Adrenal gland (tissue), 12 donors: Measurements from ENCODE around the gene SLC25A22. TPM values are rescaled to one million over a fixed set of nuclear protein-coding genes. Genes with fewer than 3 reads are reported as not detected.

Experiments
- DNase-seq, 7 donors: peaks; one replicate each; pipeline ENCODE4 v3.0.0-alpha.2; 2019 to 2020
- H3K27ac ChIP-seq, 5 donors: fragments of 200-600 bp; sonication (generic) in 4 of 5; 1 replicate in 3 of 5; 2 replicates in 2 of 5; pipeline versions ENCODE4 v1.5.1 to v1.8.0; 2016 to 2020; ENCODE audit warnings: mild to moderate bottlenecking in 1 of 5
- H3K27me3 ChIP-seq: fragments of 200-600 bp; 2 replicates; pipeline ENCODE4 v1.8.0; 2021
- H3K36me3 ChIP-seq, 2 donors: fragments of 200-600 bp; replicated peaks in 1 of 2; 1 replicate in 1 of 2; 2 replicates in 1 of 2; pipeline versions ENCODE4 v1.5.1 to v1.8.0; 2018 to 2022
- H3K4me1 ChIP-seq, 2 donors: fragments of 200-600 bp; replicated peaks in 1 of 2; 1 replicate in 1 of 2; 2 replicates in 1 of 2; pipeline versions ENCODE4 v1.5.1 to v1.8.0; 2018 to 2021
- H3K4me3 ChIP-seq, 4 donors: fragments of 200-600 bp; sonication (generic) in 3 of 4; one replicate each; pipeline ENCODE4 v1.5.1; 2016 to 2018
- H3K9me3 ChIP-seq, 3 donors: fragments of 200-600 bp; sonication (generic) in 1 of 3; replicated peaks in 1 of 3; 1 replicate in 2 of 3; 2 replicates in 1 of 3; pipeline versions ENCODE4 v1.5.1 to v1.8.0; 2016 to 2021
- CTCF ChIP-seq, 6 experiments: fragments of 450-650 bp in 4 of 6; fragments of 200-600 bp in 2 of 6; sonication (generic) in 1 of 6; IDR thresholded peaks; 1 replicate in 5 of 6; 2 replicates in 1 of 6; pipeline versions ENCODE4 v1.5.1 to v1.8.0; 2016 to 2021; ENCODE audit warnings: antibody characterized with exemption in 6 of 6, mild to moderate bottlenecking in 2 of 6, moderate library complexity in 1 of 6
- POLR2A ChIP-seq, 2 donors: fragments of 450-650 bp; IDR thresholded peaks; one replicate each; pipeline ENCODE4 v1.6.1; 2017; ENCODE audit warnings: antibody characterized with exemption in 2 of 2, mild to moderate bottlenecking in 2 of 2, moderate library complexity in 1 of 2
- WGBS, 4 donors: extraction: QIAGEN DNeasy Blood & Tissue Kit in 2 of 4; methylation state at CpG; one replicate each; pipeline versions ENCODE4 v1.1.5 to v1.1.7; 2013 to 2017; 5-methylcytosine and 5-hydroxymethylcytosine counted together
- intact Hi-C, 2 donors: fragments of 100-400 bp; cut with DNase I; formaldehyde crosslinking; loops; one replicate each; pipeline versions ENCODE4 v1.14.1 to v1.15.0; 2022 to 2023
- polyA plus RNA-seq, 3 donors: library from polyadenylated mRNA; stranded (reverse); fragments of 200-250 nt in 2 of 3; fragments of 350-450 nt in 1 of 3; fragmentation: Illumina TruSeq in 1 of 3; extraction: RNeasy Lipid Tissue Mini Kit (QIAGEN cat#74804) in 1 of 3; gene quantifications; one replicate each; pipeline ENCODE4 v1.2.3, GENCODE V29; 2013 to 2014
- total RNA-seq, 9 donors: library from RNA; depleted of rRNA in 4 of 9; stranded (reverse); fragments of >200 nt in 4 of 9; fragments of 120-200 nt in 1 of 9; fragmentation: NEBNext Ultra II Directional in 1 of 9; extraction: Animal tissue kit (Norgen Biotek cat#: 25700) in 1 of 9; gene quantifications; one replicate each; pipeline versions ENCODE4 v1.1.0 to v1.2.4, GENCODE V29; 2013 to 2023
- donor health status: healthy with polysubstance abuse.
- donor health status: Bipolar disorder and iron deficiency.
- donor health status: DM: yes; HTN: yes; CAD: no.
- donor health status: DM: no; HTN: no; CAD: no.
- donor health status: DM: no; HTN: no; CAD: no.
- donor health status: DM: yes; HTN: yes; CAD: no.

SLC25A22 gene
- total and polyA plus RNA-seq, 12 donors, result 7.7 to 41.3 (median 15.3) TPM

GRCh38 chr11:826227-826621 lies 28.1 kb upstream of the SLC25A22 start:
- H3K9me3 ChIP-seq, result no peaks in the 10 kb centered on the region
- 76 to 85% (median 83%) methylated on average over 6 to 9 of the region's 9 CpGs for WGBS, 4 donors
- TF ChIP-seq POLR2A (IDR thresholded peaks at IDR 0.05), result no peak
- TF ChIP-seq CTCF (IDR thresholded peaks at IDR 0.05), result no peak
- DNase-seq, result no peak
- H3K36me3 ChIP-seq, result peaks cover 0 to 28% of the 10 kb centered on the region in 2 donors
- H3K4me1 ChIP-seq, result peaks cover 36 to 65% of the 10 kb centered on the region in 2 donors
- H3K27me3 ChIP-seq, result no peaks in the 10 kb centered on the region
- H3K27ac ChIP-seq, result no peak overlapping the region
- peak overlapping the region in 1 of 4 donors; percentile 54 for H3K4me3 ChIP-seq
- intact Hi-C loops, result no loop called here

- H3K4me3 ChIP-seq, result no peak overlapping the region
- H3K36me3 ChIP-seq, result peaks cover 0 to 28% of the 10 kb centered on the region in 2 donors
- intact Hi-C loops, result no loop called here
- peaks cover 41 to 65% of the 10 kb centered on the region in 2 donors for H3K4me1 ChIP-seq
- H3K27me3 ChIP-seq, result no peaks in the 10 kb centered on the region
- TF ChIP-seq CTCF (IDR thresholded peaks at IDR 0.05), result no peak
- TF ChIP-seq POLR2A (IDR thresholded peaks at IDR 0.05), result no peak
- no peak overlapping the region for H3K27ac ChIP-seq
- no peaks in the 10 kb centered on the region for H3K9me3 ChIP-seq
- WGBS, 4 donors, result 61 to 76% (median 69%) methylated on average over 8 to 12 of the region's 12 CpGs
- no peak for DNase-seq
Observed at GRCh38 chr11:825366-826226, 27.5 kb upstream of the SLC25A22 start.

GRCh38 chr11:824942-825341 lies 26.9 kb upstream of the SLC25A22 start:
- H3K4me1 ChIP-seq, result peaks cover 45 to 64% of the 10 kb centered on the region in 2 donors
- H3K27me3 ChIP-seq, result no peaks in the 10 kb centered on the region
- 80 to 84% (median 82%) methylated on average over 5 to 11 of the region's 11 CpGs for WGBS, 4 donors
- no peaks in the 10 kb centered on the region for H3K9me3 ChIP-seq
- peaks cover 0 to 28% of the 10 kb centered on the region in 2 donors for H3K36me3 ChIP-seq
- no peak for DNase-seq
- H3K27ac ChIP-seq, result no peak overlapping the region
- TF ChIP-seq CTCF (IDR thresholded peaks at IDR 0.05) (no peak), POLR2A (IDR thresholded peaks at IDR 0.05) (no peak)
- intact Hi-C loops, result no loop called here
- no peak overlapping the region for H3K4me3 ChIP-seq

- no peaks in the 10 kb centered on the region for H3K9me3 ChIP-seq
- H3K36me3 ChIP-seq, result peaks cover 0 to 28% of the 10 kb centered on the region in 2 donors
- no peak for DNase-seq
- TF ChIP-seq CTCF (IDR thresholded peaks at IDR 0.05) (no peak), POLR2A (IDR thresholded peaks at IDR 0.05) (no peak)
- H3K27me3 ChIP-seq, result no peaks in the 10 kb centered on the region
- no peak overlapping the region for H3K27ac ChIP-seq
- intact Hi-C loops, result no loop called here
- H3K4me1 ChIP-seq, result peaks cover 40 to 59% of the 10 kb centered on the region in 2 donors
- WGBS, 4 donors, result 79 to 87% (median 81%) methylated on average over 3 to 59 of the region's 59 CpGs
- no peak overlapping the region for H3K4me3 ChIP-seq
Observed at GRCh38 chr11:824292-824880, 26.3 kb upstream of the SLC25A22 start.
